ENCODE results near the gene KIF18A. TPM values are rescaled to one million over a fixed set of nuclear protein-coding genes. Genes with fewer than 3 reads are reported as not detected.

KIF18A gene
- total and polyA plus RNA-seq, 9 of the 15 experiments (the other 6 are each of a cell fraction or from before 2014, with no cell fraction given), result 15.1 to 36.1 (median 24.3) TPM

GRCh38 chr11:28104984-28105383 lies 3.0 kb downstream of the KIF18A start:
- Histone ChIP-seq H3K4me3 (no peak overlapping the region), H3K4me2 (ENCODE audit: insufficient read depth, low read length) (peak overlapping the region; percentile 98), H4K20me1 (replicated peaks; ENCODE audit: control insufficient read depth, insufficient read depth, low read length) (no peaks in the 10 kb centered on the region), H3K9ac (ENCODE audit: insufficient read depth in 1 of 2, low read depth in 2 of 2, low read length in 2 of 2) (peak overlapping the region in 1 of 2 experiments; percentile 98; a peak in 2 of 4 replicates), H3K9me3 (replicated peaks; ENCODE audit: control insufficient read depth, insufficient read depth, low read depth, low read length) (no peaks in the 10 kb centered on the region), H3K27me3 (ENCODE audit: control insufficient read depth in 2 of 2, insufficient read depth in 2 of 2, low read length in 2 of 2) (no peaks in the 10 kb centered on the region), H2AFZ (ENCODE audit: low read depth, low read length) (no peak overlapping the region), H3K27ac (ENCODE audit: extremely low read depth, low read depth, low read length) (peak overlapping the region; percentile 48; the same call in 1 of the 3 replicates), H3K9me1 (ENCODE audit: control insufficient read depth, insufficient read depth, low read length) (no peaks in the 10 kb centered on the region), H3K79me2 (ENCODE audit: control insufficient read depth, insufficient read depth, low read length) (peaks cover 98% of the 10 kb centered on the region), H3K36me3 (ENCODE audit: control insufficient read depth, insufficient read depth, low read length) (peaks cover 3% of the 10 kb centered on the region; the same call in 1 of the 3 replicates), H3K4me1 (replicated peaks in 1 of 2; ENCODE audit: control insufficient read depth in 2 of 2, insufficient read depth in 2 of 2, low read length in 2 of 2) (peaks cover 0 to 4% of the 10 kb centered on the region in 2 experiments; a peak in 3 of 5 replicates)
- ChIA-PET CTCF (ENCODE audit: low intra/inter-chr PET ratio) (no interaction called here), POLR2A (interaction anchor here (0.7 to 0.9 kb wide), 2 partner anchors 9 to 35 kb away, joined by 3 read pairs; no protein-coding TSS in a partner anchor)
- DNase-seq (ENCODE audit: extremely low read depth in 1 of 4, low spot score in 3 of 4) (no peak), ATAC-seq (no peak), FAIRE-seq (no peak)
- WGBS (ENCODE audit: insufficient coverage, low coverage, missing lambda C conversion rate), result 32% methylated on average over 2 of the region's 2 CpGs
- in situ Hi-C loops (cut with MboI) (no loop called here), intact Hi-C loops (cut with micrococcal nuclease) (no loop called here)
- no TSS peak for BruUV-seq (replicated peaks)
- TF ChIP-seq, protein P1, sequence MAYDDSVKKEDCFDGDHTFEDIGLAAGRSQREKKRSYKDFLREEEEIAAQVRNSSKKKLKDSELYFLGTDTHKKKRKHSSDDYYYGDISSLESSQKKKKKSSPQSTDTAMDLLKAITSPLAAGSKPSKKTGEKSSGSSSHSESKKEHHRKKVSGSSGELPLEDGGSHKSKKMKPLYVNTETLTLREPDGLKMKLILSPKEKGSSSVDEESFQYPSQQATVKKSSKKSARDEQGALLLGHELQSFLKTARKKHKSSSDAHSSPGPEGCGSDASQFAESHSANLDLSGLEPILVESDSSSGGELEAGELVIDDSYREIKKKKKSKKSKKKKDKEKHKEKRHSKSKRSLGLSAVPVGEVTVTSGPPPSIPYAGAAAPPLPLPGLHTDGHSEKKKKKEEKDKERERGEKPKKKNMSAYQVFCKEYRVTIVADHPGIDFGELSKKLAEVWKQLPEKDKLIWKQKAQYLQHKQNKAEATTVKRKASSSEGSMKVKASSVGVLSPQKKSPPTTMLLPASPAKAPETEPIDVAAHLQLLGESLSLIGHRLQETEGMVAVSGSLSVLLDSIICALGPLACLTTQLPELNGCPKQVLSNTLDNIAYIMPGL (CRISPR knock-in tag; IDR thresholded peaks at IDR 0.05), result no peak
- TF ChIP-seq ZBED1 (IDR thresholded peaks at IDR 0.05) (no peak), ZMIZ1 (IDR thresholded peaks at IDR 0.05; ENCODE audit: low read depth in 2 of 2, low read length in 2 of 2) (no peak), SLC30A9 (CRISPR knock-in tag; IDR thresholded peaks at IDR 0.05) (no peak), ZNF518B (CRISPR knock-in tag; IDR thresholded peaks at IDR 0.05) (no peak), NUFIP1 (IDR thresholded peaks at IDR 0.05; ENCODE audit: partially characterized antibody) (no peak), ARID3A (IDR thresholded peaks at IDR 0.05; ENCODE audit: borderline replicate concordance, low read depth, low read length) (no peak)
- TF ChIP-seq, protein P2, sequence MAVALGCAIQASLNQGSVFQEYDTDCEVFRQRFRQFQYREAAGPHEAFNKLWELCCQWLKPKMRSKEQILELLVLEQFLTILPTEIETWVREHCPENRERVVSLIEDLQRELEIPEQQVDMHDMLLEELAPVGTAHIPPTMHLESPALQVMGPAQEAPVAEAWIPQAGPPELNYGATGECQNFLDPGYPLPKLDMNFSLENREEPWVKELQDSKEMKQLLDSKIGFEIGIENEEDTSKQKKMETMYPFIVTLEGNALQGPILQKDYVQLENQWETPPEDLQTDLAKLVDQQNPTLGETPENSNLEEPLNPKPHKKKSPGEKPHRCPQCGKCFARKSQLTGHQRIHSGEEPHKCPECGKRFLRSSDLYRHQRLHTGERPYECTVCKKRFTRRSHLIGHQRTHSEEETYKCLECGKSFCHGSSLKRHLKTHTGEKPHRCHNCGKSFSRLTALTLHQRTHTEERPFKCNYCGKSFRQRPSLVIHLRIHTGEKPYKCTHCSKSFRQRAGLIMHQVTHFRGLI (CRISPR knock-in tag; IDR thresholded peaks at IDR 0.05), result no peak

All from K562 (cell line).